Loucy (cell line): Measurements from ENCODE around the gene SPRYD7.

Experiments
- CTCF ChIP-seq: fragments of 200-600 bp; sonication (generic); conservative IDR thresholded peaks from 2 replicates; pipeline ENCODE4 v1.5.1; 2014; ENCODE audit warnings: mild to moderate bottlenecking, antibody characterized with exemption, low read length
- EZH2phosphoT487 ChIP-seq: fragments of 200-600 bp; IDR thresholded peaks from 2 replicates; pipeline ENCODE4 v1.6.1; 2018; ENCODE audit warnings: antibody characterized with exemption, mild to moderate bottlenecking, moderate library complexity, borderline replicate concordance

GRCh38 chr13:49864509-49864908, 71.6 kb downstream of the SPRYD7 start:
- TF ChIP-seq CTCF = no peak
- no peak for TF ChIP-seq EZH2phosphoT487
